Skeletal muscle cell (primary cell): Measurements from ENCODE around the gene ANTXR1.
"Not testable (repeated sequence)": the region's sequence is repeated elsewhere in the genome, so short reads cannot be mapped to it uniquely, and the experiment has no call there.

Source experiments
- DNase-seq: peaks from one replicate; pipeline ENCODE4 v3.0.0-alpha.2; 2010; ENCODE audit warnings: low read depth
- H3K4me3 ChIP-seq: 2 replicates; pipeline ENCODE4 v1.5.1; 2011; ENCODE audit warnings: low read depth, mild to moderate bottlenecking, control low read depth, low read length, moderate library complexity

ANTXR1 gene

DNA sequence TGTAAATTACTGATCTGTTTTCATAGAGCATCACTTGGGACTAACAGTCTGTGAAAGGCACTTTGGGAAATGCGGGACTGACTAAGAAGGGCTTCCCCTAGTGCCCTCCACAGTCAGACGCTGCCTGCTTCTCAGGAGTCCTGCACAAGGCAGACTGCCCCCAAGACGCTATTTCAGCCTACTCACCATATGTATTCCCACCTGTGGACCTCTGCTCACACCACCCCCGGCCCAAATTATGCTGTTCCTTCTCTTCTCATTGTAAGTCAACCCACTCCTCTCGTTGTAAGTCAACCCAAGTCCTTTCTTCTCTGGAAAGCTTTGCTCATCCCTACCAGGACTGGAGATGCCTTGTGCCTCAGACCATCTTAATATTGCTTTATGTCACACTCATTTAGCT, 198.7 kb downstream of the ANTXR1 start:
- H3K4me3 ChIP-seq, result no peak overlapping the region
- DNase-seq, result no peak

GRCh38 chr2:69212238-69213028, 199.5 kb downstream of the ANTXR1 start:
- DNase-seq, result no peak
- no peak overlapping the region for H3K4me3 ChIP-seq

- H3K4me3 ChIP-seq, result no peak overlapping the region
- no peak for DNase-seq
These were observed 200.2 kb downstream of the ANTXR1 start for GRCh38 chr2:69213201-69213600.

DNA sequence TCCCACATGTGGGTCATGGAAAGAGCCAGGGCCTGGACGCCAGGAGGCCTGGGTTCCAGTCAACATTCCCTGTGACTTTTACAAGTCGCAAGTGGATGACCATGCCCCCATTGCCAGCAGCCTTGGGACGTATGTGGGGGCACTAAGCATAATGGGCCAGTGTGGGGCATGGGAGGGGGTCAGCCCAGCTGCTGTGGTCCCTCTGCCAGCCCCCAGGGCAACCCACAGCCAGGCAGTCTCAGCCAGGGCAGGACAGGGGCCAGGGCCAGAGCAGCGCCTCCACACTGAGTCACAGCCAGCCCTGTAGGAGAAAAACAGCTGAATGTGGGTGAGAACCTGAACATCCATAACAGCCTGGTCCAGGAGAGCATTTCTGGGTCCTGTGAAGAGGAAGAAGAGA, 200.8 kb downstream of the ANTXR1 start:
- H3K4me3 ChIP-seq, result no peak overlapping the region
- DNase-seq, result no peak

DNA sequence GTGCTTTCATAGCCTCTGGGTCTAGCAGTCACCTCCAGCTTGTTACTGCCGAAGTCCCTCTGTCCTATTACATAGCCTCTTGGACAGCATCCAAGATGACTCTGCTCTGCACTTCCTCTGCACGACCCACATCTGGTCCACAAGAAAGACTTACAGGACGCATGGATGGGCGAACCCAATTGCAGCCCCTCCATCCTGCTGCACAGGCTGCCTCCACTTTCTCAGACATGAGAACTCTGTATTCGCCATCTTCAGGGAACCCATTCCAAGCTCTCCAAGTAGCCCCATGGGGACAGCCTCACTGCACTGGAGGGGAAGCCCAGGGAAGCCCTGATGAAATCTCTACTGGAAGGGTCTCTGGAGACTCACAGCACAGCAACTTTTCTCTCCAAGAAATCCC, 201.9 kb downstream of the ANTXR1 start:
- DNase-seq, result no peak

DNA sequence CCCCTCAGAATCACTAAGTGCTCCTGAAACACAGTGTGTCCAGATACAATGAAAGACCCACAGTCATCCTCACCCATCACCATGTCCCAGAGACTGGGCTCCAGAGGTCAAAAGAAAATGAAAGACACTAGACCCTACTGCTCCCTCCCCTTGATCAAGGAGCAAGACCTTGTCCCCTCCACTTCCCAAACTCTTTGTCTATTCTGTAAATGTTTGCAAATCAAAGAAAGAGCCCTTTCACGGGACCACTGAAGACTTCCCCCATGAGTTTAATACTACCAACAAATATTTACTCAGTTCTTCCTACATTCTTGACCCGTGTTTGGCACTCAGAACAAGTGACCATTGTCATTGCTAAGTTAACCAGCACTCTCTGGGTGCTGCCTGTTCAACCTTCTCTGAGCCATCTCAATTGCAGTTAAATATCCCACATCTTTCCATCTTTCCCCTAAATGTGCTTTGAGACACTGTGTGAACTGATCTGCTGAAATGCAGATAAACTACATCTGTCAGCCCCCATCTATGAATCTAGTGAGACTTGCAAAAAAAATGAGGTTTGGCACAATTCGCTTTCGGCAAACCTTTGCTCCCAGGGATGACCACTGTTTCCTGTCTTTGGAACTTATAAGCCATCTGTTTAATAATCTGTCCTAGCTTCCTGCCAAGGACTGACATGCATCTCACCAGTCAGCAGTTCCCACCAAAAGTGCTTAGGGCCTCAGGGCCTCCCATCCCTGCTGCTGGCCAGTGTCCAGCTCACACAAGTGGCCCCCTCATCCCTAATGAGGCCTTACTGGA, 203.8 kb downstream of the ANTXR1 start:
- peak; percentile 93 for DNase-seq
- H3K4me3 ChIP-seq, result no peak overlapping the region

More for the DNA sequence above, 201.9 kb downstream of the ANTXR1 start:
- no peak overlapping the region for H3K4me3 ChIP-seq

- no peak overlapping the region for H3K4me3 ChIP-seq
- no peak for DNase-seq
These were observed 204.5 kb downstream of the ANTXR1 start for GRCh38 chr2:69217333-69218080.

- no peak for DNase-seq
These were observed 208.5 kb downstream of the ANTXR1 start for GRCh38 chr2:69221512-69221911.

GRCh38 chr2:69221960-69222751, 209.2 kb downstream of the ANTXR1 start:
- no peak overlapping the region for H3K4me3 ChIP-seq

More at GRCh38 chr2:69221512-69221911, 208.5 kb downstream of the ANTXR1 start:
- H3K4me3 ChIP-seq, result no peak overlapping the region

GRCh38 chr2:69222953-69223658, 210.1 kb downstream of the ANTXR1 start:
- H3K4me3 ChIP-seq, result no peak overlapping the region
- no peak for DNase-seq

More at GRCh38 chr2:69221960-69222751, 209.2 kb downstream of the ANTXR1 start:
- DNase-seq, result no peak

- no peak for DNase-seq
- H3K4me3 ChIP-seq, result no peak overlapping the region
These were observed 211.0 kb downstream of the ANTXR1 start for GRCh38 chr2:69223759-69224511.

DNA sequence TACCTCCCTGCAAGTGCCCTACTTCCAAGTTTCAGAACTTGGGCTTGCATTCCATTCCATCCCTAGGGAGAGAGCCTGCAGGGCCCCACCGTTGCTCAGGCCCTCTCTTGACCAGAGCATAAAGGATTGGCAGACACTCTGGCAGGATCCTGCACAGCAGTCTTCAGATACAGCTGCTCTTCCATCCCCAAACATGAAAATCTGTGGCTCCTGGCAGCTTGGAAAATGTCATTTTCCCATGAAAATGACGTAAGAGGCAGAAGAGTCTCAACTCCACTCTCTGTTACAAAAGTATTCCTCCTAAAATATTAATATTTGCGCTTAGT, 211.5 kb downstream of the ANTXR1 start:
- no peak for DNase-seq
- no peak overlapping the region for H3K4me3 ChIP-seq

DNA sequence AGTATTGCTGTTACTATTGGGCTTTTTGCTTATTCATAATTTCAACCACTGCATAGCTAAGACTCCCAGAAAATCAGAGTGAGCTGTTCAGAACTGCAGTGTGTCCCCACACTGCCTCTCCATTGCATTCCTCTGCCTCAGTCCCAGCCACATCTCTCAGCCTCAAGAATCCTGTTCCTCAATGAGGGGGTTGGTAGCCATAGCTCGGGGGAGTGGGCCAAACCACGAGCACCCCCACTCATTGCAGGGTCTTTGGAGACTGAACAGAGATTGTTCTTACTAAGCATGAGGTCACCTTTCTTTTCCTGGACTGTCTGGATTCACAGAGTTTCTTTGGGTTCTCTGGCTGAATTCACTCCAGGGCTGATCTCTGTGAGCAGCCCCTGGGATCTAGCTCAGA, 213.0 kb downstream of the ANTXR1 start:
- DNase-seq, result no peak
- H3K4me3 ChIP-seq, result no peak overlapping the region

- no peak for DNase-seq
- no peak overlapping the region for H3K4me3 ChIP-seq
These were observed 213.9 kb downstream of the ANTXR1 start for GRCh38 chr2:69226903-69227302.

- DNase-seq, result no peak
- H3K4me3 ChIP-seq, result no peak overlapping the region
These were observed 214.7 kb downstream of the ANTXR1 start for GRCh38 chr2:69227716-69228115.

DNA sequence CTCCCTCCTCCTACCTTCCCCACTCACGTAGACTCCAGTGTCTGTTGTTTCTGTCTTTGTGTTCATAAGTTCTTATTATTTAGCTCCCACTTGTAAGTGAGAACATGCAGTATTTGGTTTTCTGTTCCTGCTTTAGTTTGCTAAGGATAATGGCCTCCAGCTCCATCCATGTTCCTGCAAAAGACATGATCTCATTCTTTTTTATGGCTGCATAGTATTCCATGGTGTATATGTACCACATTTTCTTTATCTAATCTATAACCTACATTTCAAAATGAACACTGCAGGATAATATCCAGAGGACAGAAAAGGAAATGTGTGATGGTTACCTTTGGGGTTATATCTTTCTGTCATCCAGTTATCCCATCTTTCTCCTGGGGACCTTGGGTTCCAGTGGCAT, 218.0 kb downstream of the ANTXR1 start:
- DNase-seq, H3K4me3 ChIP-seq: not testable (repeated sequence)

DNA sequence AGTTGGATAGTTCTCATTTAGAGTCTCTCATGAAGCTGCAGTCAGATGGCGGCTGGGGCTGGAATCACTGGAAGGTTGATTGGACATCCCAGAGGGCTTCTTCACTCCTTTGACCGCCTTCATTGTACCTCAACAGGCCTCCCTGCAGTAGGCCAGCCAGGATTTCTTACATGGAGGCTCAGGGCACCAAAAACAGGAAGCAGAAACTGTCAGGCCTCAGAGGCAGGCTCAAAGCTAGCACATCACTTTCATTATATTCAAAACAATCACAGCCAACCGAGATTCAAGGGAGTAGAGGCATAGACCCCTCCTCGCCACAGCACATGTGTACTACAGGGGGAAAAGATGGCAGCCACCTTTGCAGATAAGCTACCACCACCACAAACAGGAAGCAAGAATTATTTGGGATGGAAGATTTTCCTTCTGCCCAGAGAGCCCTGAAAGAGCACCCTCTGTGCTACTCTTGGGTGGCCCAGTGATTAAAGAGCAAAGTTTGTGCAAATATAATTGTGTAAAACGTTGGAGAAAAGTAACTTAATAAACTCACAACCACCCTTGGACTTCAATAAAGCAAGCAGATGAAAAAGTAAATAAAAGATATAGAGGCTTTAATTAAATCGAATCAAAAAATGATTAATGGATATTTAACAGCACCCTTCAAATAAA, 218.8 kb downstream of the ANTXR1 start:
- DNase-seq, result no peak
- no peak overlapping the region for H3K4me3 ChIP-seq

GRCh38 chr2:69235835-69236234, 222.9 kb downstream of the ANTXR1 start:
- H3K4me3 ChIP-seq, DNase-seq: not testable (repeated sequence)
